NOMO-1 treated with DMSO at 0.1 percent for 48 hours (cell line): ENCODE results near the gene PLEKHA7.
"Not testable (repeated sequence)": the region's sequence is repeated elsewhere in the genome, so short reads cannot be mapped to it uniquely, and the experiment has no call there.

Experiments
- DNase-seq: peaks from one replicate; lab custom pipeline; 2025; ENCODE audit not compliant: unreplicated experiment; lab: John Stamatoyannopoulos, UW

PLEKHA7 gene

DNA sequence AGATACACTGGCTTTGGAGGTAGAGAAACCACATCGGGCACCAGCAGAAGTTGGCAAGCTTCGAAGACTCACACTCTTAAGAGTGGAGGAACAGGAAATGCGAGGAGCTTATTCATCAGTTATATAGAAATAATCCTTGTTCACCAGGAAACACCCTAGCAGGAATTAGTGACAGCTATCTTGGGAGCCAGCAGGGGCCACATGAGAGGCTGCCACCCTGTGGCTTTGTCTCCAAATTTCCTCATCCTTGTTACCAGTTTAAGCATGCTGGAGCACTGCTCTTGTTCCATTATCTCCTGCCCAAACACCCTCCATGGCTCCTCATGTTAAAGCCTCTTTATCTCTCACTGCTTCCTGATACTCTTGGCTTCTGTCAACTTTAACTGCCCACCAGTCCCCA is 131.0 kb downstream of the PLEKHA7 start:
- DNase-seq = no peak

DNA sequence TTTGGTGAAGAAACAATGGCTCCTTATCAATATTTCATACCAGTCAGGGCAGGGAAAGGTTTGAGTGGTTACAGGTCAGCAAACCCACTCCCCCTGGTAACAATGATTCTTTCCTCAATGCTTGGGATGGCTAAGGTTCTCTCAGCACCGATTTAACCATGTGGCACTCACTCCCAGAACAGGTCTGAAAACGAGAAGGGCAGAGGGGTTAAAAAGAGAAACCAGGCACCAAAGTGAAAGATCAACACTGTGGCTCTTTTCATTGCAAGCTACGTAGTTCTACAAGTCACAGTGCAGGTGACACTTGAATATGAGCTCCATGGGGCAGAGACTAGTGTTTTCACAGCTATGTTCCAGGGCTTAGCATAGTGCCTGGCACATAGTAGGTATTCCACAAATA is 132.4 kb downstream of the PLEKHA7 start:
- DNase-seq = no peak

DNA sequence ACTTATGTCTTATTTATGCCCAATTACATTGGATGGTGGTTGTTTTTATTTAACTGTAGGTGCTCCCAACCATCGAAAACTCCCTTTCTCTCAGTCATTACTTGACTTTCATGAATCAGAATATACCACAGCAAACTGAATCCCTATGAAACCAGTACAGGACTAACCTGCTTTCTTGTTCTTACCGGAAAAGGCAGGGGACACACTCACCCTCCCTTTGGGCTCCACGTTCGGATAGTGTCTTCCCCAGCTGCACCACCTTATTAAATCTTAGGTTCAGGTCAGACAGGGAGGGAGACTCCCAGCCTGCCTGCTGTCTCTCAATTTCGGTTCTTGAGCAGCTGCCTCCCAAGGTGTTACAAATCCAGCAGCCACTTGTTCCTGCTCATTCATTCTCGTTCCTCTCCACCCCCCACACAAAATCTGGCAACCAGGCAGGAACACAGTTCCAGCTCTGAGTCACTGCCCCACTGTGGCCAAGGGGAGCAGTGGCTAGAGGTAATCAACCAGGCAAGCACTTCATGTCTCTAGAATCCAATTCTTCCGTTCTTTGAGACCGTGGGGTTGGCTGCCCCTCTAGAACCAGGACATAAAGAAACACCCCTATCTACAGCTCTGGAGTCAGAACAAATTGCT is 133.0 kb downstream of the PLEKHA7 start:
- no peak for DNase-seq

DNA sequence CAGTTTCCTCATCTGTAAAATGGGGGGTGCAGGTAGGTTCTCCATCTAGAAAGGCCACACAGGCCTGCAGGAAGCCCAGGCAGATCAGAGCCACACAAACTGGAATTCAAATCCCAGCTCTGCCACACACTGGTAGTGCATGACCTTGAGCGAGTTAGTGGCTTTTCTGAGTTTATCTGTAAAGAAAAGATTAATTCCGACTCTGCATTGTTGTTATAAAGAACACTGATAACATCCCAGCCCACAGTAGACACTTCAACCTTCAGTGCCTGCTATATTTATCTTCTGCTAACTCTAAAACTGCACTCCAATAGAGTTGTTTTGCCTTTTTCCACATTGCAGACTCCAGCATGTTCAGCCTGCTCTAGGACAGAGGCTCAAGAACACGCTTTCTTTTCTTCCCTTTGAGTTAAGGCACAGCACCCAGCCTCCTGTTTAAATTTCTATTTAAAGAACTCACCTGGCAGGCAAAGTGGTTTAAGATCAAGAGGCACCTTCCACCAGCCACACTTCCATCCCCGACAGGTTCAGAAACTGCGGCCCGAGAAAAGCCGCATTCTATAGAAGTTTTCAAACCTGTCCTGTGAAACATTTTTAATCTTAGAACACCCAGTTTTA is 133.9 kb downstream of the PLEKHA7 start:
- DNase-seq = no peak

DNA sequence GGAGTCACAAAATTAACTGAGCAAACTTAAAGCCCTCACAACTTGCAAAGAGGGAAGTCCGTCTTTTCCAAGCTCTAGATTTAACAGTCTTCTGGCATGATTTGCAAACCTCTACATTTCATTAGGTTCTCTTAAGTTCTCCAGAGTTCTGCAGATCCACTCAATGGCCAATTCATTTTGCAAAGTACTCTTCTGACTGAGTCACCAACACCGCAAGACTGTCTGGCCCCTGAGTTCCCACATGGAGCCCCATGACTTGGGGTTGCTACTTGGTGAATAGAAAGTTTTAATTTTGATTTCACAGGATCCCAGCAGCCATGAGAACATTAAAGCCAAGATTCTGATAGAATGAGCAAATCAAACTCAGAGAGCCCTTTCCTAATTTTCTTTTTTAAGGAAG is 134.5 kb downstream of the PLEKHA7 start:
- DNase-seq = no peak

DNA sequence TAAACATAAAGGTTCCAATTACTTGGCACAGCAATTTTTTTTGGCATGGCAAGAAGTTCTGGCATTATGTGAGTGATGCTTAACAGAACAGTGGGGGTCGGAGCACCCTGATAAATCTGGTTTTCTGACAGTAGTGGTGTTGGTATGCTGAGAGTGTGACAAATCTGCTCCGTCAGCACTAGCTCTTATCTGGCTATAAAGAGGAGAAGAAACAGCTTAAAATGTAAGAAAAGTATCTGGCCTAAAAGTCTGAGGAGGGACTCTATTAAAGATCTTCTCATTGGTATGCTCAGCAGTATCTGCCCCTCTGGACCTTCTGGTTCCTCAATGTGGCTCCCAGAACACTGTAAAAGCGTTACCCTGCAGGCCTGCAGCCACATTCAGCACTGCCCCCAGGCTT is 137.4 kb downstream of the PLEKHA7 start:
- DNase-seq = no peak

DNA sequence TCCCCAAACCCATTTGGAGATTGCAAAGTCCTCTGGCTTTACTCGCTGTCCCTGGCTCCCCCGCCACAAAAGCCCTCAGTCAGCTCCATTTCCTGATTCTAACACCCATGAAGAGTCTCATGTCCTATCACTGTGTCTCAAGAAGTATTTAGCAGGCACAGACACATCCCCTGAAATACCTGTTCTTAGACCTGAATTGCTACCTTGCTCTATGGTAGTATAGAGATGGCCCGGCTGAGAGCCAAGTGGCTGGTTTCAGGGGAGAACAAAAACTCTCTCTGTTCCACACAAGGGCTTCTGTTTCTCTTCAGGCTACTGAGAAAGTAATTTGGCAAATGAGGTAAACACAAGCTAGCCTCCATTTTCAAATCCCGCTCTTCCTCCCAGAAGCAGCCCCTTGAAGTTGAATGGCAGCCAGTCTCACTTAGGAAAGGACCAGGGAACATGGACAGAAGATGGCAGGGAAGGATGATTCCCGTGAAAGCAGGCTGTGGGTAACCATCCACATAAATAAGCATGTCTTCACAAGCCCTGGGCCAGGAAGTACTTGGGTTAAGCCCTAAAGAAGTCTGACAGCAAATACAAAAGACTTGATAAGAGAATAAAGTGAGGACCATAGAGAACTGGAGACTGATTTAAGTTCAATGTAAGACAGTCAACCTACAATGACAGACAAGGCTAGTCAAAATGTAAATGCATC is 138.0 kb downstream of the PLEKHA7 start:
- DNase-seq = no peak

DNA sequence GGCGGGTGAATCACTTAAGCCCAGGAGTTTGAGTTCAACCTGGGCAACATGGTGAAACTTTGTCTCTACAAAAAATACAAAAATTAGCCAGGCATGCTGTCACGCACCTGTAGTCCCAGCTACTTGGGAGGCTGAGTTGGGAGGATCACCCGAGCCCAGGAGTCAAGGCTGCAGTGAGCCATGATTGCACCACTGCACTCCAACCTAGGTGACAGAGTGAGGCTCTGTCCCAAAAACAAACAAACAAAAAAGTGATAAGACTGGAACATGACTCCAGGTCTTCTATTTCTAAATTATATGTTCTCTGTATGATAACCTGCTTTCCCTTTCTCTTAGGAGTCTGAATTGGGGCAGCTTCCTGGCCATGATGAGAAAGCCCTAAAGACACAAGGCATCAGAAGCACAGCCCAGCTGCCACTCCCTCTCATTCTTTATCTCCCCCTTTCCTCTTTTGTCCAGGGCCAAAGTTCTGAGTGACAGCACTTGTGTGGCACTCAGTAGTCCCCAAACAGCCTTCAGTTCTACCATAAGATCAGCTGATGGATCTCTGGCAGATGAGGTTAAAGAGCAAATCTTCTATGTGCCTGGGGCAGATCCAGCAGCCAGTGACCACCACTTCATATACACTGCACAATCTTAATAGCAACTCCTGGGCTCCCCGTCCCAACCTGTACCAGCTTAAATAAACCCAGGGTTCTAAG is 139.8 kb downstream of the PLEKHA7 start:
- no peak for DNase-seq

DNA sequence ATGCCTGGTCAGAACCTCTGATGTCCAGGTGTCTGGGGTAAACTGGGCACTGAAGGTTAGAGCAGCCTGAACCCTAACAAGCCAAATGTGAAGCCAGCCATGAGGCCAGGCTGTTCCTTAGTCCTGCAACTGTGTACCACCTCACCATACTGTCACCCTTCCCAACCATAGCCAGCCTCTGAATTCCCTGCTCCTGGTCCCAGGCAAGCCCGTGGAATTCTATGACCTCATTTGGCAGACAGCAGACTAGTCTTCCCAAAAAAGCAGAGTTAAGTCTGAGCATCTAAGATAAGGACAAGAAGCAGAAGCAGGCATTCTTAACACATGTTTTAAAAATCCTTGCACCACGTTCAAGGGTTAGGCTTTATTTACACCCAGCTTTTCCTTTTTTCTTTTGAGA is 140.9 kb downstream of the PLEKHA7 start:
- DNase-seq = no peak

DNA sequence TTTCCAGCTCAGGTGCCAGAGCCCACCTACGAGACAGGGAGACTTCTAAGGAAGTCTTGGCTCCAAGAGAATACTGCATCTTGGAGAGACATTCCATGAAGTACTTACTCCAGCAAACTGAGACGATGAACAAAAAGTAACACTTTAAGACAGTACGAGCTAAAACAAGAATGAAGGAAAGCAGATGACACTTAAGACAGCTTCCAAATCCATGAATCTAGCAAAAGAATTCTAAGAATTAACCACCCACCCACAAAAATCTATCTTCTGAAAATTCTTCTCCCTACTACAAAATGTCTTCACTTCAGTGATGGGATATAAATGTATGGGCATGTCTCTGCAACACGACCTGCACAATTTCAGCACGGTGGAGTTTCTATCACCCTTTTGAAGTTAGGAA is 142.8 kb downstream of the PLEKHA7 start:
- no peak for DNase-seq

DNA sequence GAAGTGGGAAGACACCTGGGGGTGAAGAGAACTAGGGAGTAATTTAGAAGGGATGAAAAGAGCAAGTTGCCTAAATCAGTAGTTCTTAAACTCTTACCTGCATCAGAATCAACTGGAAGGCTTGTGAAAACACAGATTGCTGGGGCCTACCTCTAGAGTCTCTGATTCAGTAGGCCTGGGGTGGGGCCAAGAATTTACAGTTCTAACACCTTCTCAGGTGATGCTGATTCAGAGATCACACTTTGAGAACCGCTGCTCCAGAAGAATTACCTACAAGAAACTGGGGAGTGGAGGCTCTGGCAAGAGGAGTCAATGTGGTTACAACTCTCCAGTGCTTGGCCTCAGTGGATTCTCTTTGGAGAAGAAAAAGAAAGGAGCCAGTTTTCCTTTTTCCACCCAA is 147.1 kb downstream of the PLEKHA7 start:
- no peak for DNase-seq

DNA sequence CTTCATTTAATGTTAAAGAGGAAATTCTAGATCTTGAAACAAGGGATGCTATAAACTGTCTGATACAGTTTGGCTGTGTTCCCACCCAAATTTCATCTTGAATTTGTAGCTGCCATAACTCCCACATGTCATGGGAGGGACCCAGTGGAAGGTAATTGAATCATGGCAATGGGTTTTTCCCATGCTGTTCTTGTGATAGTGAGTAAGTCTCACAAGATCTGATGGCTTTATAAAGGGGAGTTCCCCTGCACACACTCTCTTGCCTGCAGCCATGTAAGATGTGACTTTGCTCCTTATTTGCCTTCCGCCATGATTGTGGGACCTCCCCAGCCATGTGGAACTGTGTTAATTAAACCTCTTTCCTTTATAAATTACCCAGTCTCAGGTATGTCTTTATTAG is 149.8 kb downstream of the PLEKHA7 start:
- DNase-seq = not testable (repeated sequence)

DNA sequence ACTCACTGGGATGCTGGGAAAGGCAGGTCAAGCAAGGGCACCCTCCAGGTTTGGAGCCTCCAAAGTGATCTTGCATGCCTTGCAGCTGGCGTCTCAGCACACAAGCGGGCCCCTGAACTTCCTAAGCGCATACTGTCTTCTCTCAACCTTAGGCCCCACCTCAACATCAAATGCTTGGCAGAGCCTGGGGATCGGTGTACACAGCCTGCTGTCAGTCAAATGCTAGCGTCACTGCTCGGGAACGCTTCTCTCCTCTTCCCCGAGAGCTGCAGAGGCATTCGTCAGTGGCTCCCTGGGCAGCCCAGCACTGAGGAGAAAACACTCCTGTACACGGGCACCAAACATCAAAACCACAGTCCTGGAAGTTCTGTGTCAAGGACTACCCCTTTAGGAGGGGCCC is 150.8 kb downstream of the PLEKHA7 start:
- no peak for DNase-seq

DNA sequence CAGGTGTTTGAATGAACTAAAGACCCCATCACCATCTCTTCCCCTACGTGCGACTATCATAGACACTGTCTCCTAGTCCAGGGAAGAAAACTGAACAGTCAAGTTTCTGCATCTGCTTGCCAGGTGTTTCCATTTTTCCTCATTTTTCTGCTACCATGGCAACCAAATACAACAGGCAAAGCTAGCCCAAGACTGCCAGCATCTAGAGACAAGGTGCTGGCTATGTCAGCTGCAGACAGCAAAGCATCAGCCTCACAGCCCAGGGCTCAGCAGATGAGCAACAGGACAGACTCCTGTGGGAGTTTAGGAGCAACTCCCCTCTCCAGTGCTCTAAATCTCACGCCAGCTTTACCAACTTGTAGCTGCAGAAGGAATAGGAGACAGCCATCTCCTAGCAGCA is 151.5 kb downstream of the PLEKHA7 start:
- no peak for DNase-seq

DNA sequence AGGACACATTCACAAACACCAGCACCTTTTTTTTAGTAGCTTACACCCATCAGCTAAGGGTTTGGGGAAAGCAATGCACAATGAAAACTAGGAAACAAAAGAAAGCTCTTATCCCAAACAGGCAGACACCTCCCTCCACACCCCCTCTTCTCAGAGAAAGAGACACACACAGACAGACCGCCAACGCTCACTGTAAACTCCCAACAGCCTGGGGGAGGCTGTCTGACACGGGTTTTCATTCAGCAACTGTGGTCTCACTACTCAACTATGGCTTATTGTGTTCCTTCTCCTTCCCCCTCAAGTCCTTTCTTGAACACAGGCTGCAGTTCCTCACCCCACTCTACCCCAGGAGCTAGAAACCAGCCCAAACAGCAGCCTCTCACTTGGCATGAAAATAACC is 152.4 kb downstream of the PLEKHA7 start:
- no peak for DNase-seq

DNA sequence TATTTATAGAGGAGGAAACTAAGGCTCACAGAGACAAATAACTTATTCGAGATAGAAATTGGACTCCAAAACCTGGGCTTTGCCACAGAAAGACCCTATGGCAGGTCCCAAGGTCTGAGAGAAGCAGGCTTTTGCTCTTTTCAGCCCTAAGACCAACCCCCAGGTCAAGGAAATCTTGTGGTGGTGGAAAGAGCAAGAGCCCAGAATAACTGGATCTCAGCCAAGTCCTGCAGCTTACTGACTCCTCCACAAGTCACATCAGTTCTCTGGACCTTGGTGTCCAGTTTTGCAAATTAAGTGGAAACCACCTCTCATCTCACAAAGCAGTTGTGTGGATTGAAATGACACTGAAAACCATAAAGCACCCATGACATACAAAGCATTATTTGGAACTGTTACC is 153.6 kb downstream of the PLEKHA7 start:
- DNase-seq = no peak

DNA sequence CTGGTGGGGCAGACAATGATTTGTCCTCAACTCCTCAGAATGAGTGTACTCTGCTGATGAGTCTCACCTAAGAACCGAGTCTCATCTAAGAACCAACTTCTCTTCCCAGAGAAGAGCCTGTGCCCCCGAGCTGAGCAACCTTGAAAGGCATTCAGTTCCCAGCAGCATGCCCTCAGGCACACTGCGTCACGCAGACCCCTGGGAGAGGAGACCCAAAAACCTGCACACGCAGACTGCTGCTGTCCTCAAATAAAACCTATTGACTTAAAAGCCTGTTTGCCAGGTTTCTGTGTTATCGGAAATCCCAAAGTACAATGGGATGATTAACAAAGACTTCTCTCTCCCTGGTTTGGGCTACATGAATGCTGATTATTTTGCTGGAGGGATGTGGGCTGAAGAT is 154.6 kb downstream of the PLEKHA7 start:
- no peak for DNase-seq

DNA sequence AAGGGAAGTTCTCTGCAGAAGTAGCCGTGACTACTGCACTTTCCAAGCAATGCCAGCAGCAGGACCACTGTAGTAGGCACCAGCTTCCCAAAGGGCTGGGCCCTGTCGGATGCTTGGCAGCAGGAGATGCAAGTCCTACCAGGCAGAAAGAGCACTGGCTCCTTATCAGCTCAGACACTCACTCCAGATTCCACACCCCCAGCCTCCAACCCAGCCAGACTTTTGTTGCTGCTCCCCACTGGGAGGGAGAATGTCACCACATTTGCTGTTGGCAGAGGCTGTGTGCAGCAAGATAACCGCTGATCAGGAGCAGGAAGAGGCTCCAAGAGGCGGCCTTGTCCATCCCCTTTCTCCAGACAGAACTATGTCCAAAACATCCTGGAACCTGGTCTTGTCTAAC is 157.0 kb downstream of the PLEKHA7 start:
- no peak for DNase-seq

DNA sequence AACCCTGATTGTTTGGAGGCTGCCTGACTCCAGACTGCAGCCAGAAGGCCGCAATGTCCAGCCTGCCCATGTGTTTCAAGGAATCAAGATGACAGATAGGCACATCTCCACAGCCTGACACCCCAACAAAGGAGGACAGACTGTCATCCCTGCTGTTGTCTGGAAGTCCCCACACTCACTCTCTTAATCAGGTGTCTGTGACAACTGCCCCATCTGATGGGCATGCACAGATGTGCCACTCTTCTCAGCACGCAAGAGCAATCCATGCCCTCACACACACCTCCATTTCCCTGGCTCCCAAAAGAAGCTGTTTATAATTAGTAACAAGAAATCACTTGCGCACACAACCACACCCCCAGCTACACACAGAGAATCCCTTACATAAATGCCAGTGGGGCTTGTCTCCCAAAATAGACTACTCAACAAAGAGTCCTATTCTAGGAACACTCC is 158.2 kb downstream of the PLEKHA7 start:
- no peak for DNase-seq

DNA sequence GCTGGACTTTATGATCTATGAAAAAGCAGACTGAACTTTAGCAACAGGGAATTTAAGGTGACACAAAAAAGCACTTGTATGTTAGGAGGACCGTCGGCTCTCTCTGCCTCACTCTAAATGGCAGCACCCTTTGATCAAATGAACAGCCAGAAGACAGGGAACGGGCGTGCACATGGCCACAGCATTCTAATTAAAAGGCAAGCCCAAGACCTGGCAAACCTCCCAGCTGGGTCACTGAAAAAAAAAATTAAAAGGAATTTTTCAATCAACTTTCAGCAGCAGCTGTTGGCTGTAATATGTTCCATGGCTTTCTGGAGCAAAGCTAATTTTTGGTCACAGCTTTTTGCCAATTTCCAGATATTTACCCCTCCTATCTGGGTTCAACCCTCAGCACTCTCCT is 159.2 kb downstream of the PLEKHA7 start:
- no peak for DNase-seq

DNA sequence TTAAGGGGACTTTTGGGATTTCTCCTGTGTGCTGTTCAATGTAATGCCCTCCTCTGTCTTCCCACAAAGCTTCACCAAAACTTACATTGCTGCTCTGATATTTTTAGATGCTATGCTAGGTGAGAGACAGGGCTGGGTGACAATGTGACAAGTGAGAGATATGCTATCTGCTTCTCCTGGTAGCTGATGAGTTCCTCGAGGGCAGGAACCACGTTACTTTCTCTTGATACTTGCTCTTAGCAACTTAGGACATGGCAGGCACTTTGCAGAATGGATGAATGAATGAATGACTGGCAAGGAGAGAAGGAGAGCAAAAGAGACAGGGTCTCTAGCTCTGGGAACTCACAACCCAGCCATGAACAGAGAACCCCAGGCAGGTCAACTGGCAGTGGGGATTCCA is 160.4 kb downstream of the PLEKHA7 start:
- no peak for DNase-seq

DNA sequence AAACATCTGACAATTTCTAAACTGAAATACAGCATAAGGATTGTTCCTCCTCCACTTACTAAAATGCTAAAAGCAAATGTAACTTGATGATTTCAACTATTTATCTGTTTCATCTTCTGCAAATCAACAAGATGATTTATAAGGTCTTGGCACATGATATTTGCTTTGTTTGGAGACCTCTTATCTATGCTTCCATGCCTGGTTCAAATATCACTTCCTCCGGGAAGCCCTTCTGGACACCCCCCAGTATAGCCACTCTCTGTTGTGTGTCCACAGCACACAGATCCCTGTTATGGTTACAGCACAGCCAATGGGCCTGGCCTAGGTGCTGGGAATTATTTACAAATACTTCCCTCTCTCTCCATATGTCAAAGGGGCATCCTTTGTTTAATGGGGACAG is 160.9 kb downstream of the PLEKHA7 start:
- DNase-seq = no peak
